ENCODE measurements around the gene ATRNL1.

The ATRNL1 gene

GRCh38 chr10:115093286-115093775 lies at the start of gene ATRNL1:
ATRNL1 (plus strand) TSS chr10:115093365; CDS start chr10:115093751, 386 bp downstream.
- no peak for DNase-seq

GRCh38 chr10:115043719-115044118 lies 49.4 kb upstream of the ATRNL1 start:
- DNase-seq = no peak

GRCh38 chr10:115044891-115045290 lies 48.3 kb upstream of the ATRNL1 start:
- DNase-seq = no peak

- DNase-seq = no peak
Observed at GRCh38 chr10:115045499-115045898, 47.7 kb upstream of the ATRNL1 start.

- no peak for DNase-seq
Observed at GRCh38 chr10:115046686-115047236, 46.4 kb upstream of the ATRNL1 start.

GRCh38 chr10:115047705-115048104 lies 45.5 kb upstream of the ATRNL1 start:
- DNase-seq = no peak

- no peak for DNase-seq
Observed at GRCh38 chr10:115049318-115049717, 43.8 kb upstream of the ATRNL1 start.

- no peak for DNase-seq
Observed at GRCh38 chr10:115049960-115050359, 43.2 kb upstream of the ATRNL1 start.

- DNase-seq = no peak
Observed at GRCh38 chr10:115050375-115051010, 42.7 kb upstream of the ATRNL1 start.

- DNase-seq = no peak
Observed at GRCh38 chr10:115051216-115051615, 41.9 kb upstream of the ATRNL1 start.

GRCh38 chr10:115052226-115052625 lies 40.9 kb upstream of the ATRNL1 start:
- DNase-seq = no peak

- no peak for DNase-seq
Observed at GRCh38 chr10:115052728-115053127, 40.4 kb upstream of the ATRNL1 start.

- DNase-seq = no peak
Observed at GRCh38 chr10:115056186-115056585, 37.0 kb upstream of the ATRNL1 start.

GRCh38 chr10:115059301-115059898 lies 33.8 kb upstream of the ATRNL1 start:
- DNase-seq = no peak

GRCh38 chr10:115063701-115064658 lies 29.2 kb upstream of the ATRNL1 start:
- DNase-seq = peak; percentile 64

- DNase-seq = no peak
Observed at GRCh38 chr10:115065801-115066200, 27.4 kb upstream of the ATRNL1 start.

- no peak for DNase-seq
Observed at GRCh38 chr10:115066528-115066927, 26.6 kb upstream of the ATRNL1 start.

- no peak for DNase-seq
Observed at GRCh38 chr10:115073796-115074195, 19.4 kb upstream of the ATRNL1 start.

GRCh38 chr10:115082506-115082905 lies 10.7 kb upstream of the ATRNL1 start:
- no peak for DNase-seq

GRCh38 chr10:115084277-115084850 lies 8.8 kb upstream of the ATRNL1 start:
- peak; percentile 51 for DNase-seq

GRCh38 chr10:115091161-115091560 lies 2.0 kb upstream of the ATRNL1 start:
- DNase-seq = peak; percentile 54

GRCh38 chr10:115092258-115092554 lies 959 bp upstream of the ATRNL1 start:
- no peak for DNase-seq

All from eye (tissue), 1 donor.